Stimulated activated CD4-positive, alpha-beta T cell treated with anti-CD3 and anti-CD28 coated beads, Interleukin-15, amount 100 ng/mL, for 48 hours (primary cell): ENCODE measurements around the gene SOX6.

Experiments used
- DNase-seq, 2 donors: peaks; one replicate each; pipeline ENCODE4 v3.0.0-alpha.2; 2020; ENCODE audit warnings: low read depth in 2 of 2

The SOX6 gene

GRCh38 chr11:16317712-16318111 is 38.6 kb downstream of the SOX6 start:
- DNase-seq, result no peak

DNA sequence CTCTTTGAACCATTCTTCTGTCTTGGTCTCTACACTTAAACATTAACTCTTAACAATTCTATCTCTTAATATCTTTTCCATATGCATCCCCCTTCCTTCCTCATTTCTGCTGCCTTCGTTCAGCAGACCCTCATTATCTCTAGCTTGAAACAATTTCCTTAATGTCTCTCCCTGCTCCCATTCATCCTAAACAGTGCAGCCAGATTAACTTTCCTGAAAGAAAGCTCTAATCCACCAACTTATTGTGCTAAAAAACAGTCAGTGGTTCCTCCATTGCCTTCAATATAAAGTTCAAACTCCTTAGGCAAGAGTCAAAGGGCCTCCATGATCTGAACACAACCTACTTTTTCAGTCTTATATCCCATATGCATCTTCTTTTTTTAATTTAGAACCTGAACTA is 42.5 kb downstream of the SOX6 start:
- no peak for DNase-seq

GRCh38 chr11:16312233-16312765 is 44.0 kb downstream of the SOX6 start:
- no peak for DNase-seq

GRCh38 chr11:16311831-16312230 is 44.5 kb downstream of the SOX6 start:
- DNase-seq, result no peak

DNA sequence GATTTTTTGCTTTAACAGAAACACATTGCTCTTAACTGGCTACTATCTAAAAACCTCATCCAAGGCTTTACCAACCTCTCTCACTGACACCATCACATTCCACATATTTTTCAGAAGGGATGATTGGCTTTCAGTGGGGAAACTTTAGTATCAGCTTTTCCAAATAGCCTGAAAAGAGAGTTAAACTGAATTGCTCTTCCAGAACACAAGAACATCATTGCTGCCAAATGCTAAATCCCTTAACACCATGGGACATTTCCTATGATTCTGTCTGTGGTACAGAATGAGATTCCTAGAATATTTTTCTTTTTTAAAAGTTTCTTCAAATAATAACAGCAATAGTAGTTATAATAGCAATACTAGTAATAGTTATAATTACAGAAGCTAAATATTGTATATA is 45.4 kb downstream of the SOX6 start:
- no peak for DNase-seq

GRCh38 chr11:16309226-16309625 is 47.1 kb downstream of the SOX6 start:
- no peak for DNase-seq

GRCh38 chr11:16301462-16301861 is 54.9 kb downstream of the SOX6 start:
- DNase-seq, result no peak

DNA sequence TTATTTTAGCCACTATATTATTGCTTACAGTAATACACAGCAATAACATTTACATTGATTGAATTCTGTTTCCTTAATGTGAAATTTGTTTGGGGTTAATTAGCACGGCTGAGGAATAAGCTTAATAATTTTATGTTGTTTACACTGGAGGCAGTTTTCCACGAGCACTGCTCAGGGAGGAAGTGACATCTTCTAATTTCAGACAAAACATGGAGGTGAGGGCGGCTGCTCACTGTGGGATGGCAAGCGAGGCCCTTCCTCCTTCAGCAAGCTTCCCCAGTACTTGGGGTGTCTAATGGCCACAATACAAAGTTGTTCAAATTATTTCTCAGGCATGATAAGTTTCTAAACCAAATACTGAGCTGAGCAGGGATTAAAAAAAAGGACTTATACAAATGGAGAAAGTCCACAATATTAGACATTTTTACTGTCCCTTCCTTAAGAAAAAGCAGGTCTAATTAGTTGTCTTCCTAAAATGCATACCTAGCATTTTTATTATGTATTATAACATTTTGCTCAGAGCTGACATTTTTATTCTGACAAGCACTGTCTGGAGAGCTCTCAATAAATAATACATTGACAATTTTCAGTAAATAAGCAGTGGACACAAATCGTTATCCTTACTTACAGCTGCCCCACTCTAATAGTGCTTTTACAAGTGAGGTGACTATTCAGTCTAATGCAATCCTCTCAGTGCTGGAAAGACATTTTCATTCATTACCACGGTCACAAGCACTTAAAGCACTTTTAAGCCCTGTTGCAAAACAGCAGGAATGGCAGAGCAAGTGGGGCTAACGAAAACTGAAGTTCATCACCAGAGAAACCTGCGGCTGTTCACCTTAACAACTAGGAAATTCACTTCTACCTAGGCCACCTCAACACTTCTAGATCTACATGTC is 56.2 kb downstream of the SOX6 start:
- no peak for DNase-seq

- DNase-seq, result no peak
Measured at GRCh38 chr11:16299390-16299789, 57.0 kb downstream of the SOX6 start.

DNA sequence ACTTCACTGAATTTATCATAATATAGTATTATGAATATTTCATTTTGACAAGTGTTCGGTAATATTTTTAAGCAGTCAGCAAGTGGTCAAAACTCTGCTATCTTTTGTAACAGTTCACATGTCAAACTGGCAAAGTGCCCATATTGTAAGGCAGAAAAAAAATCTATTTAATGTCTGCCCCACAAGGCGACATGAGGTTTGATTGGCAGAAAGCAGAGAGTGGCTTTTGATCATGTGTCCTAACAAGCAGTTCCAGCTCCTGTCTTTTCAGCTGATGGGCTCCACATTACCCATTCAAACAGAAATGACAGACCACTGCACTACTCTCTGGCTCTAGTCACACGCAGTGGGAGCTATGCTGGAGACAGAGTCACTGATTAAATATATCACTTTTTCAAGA is 59.0 kb downstream of the SOX6 start:
- no peak for DNase-seq

DNA sequence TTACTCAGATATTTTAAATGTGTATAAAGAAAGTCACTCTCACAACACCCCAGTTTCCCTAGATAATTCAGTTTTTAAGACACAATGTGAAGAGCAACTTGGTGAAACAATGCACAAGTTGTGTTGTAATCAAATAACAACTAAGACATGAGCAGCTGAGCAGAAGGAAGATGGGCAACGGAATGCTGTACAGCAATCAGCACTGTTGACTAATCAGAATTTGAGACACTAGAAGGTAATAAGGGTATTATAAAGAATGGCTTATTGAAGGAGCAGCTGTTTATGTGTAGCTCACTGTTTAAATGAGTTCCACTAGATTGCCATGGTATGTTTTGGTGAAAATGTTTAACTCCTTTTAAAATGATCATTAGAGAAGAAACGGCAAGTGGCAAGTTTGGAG is 60.1 kb downstream of the SOX6 start:
- DNase-seq, result no peak

GRCh38 chr11:16295592-16295991 is 60.8 kb downstream of the SOX6 start:
- DNase-seq, result no peak

DNA sequence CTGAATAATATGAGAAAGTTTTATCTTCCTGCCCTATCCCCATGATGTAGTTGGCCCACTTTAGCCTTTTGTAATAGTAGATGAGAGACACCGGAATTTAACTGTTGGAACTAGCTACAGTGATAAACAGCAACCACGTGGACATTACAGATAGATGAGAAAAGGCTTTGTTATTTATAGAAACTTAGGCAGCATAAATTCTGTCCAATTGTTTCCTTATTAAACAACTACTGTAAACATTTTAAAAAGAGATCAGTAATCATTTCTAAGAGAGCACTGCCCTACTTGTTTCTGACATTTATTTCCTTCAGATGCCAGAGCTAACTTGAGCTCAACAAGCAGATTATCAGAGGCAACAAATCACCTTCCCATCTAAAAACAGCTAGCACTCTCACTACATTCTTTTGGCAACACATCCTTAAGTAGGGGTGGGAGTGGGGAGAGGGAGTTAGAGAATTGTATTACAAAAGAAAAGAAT is 63.1 kb downstream of the SOX6 start:
- DNase-seq, result no peak

GRCh38 chr11:16292167-16292859 is 64.0 kb downstream of the SOX6 start:
- DNase-seq, result no peak

DNA sequence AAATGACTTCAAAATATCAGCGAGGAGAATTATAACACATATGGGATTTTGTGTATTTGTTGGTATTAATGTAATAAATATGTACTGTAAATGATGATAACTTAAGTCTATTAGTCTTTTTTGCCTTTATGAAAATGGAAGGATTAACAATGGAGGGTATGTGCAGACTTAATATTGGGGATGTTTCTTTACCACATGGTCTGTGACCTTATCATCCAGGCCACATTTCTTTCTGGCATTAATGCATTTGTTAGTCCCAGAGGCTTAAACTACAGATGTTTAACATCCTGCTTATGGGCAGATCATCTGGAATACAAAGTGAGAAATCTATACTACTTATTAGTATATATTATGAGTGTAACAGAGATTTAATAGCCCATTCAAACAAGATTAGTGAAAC is 64.6 kb downstream of the SOX6 start:
- DNase-seq, result no peak

GRCh38 chr11:16289541-16289940 is 66.8 kb downstream of the SOX6 start:
- DNase-seq, result no peak

DNA sequence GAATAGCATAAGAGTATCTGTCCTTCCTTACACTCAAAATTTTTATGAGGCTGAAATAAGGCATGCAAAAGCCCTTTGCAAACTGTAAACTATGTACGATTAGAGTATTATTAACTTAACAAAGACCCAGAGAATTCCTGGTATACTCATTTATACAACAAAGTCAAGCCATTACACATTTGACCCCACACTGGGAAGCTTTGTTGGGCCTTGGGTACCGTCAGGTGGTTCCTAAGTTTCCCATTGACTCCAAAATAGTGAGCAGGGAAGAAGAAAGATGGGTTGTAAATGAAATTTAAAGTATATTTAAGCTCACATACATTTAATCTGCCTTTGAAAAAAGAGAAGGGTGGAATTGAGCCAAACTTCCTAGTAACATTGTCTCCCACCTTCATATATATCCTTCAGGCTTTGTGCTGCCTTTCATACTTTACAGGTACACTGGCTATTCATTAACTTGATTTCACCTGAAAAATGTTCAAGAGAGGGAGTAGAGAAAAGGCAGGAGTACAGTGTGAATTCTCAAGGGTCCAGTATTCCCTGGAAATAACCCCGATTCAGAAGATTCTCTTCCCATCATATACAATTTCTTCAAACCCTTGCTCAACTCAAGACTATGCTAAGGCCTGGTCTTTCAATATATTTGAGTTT is 68.6 kb downstream of the SOX6 start:
- DNase-seq, result no peak

DNA sequence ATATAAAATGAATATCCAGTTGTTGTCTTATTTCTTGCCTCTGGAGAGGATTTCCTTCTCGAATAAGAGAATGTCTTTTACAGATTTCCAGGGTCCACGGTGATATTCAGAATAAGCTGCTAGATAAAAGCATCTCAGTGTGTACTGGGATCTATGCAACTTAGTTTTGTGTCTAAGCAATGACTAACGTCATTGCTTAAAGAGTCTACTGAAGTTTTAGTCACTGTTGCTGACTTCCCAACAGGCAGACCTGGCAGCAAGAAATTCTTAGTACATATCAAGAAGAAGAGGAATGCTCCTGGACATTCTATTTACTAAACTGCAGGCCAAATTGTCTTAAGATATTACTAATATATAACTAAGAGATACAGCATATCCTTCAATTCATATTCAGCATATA is 70.3 kb downstream of the SOX6 start:
- no peak for DNase-seq

- no peak for DNase-seq
Measured at GRCh38 chr11:16280256-16280682, 76.1 kb downstream of the SOX6 start.

- no peak for DNase-seq
Measured at GRCh38 chr11:16279524-16279923, 76.8 kb downstream of the SOX6 start.

- no peak for DNase-seq
Measured at GRCh38 chr11:16278979-16279378, 77.4 kb downstream of the SOX6 start.

DNA sequence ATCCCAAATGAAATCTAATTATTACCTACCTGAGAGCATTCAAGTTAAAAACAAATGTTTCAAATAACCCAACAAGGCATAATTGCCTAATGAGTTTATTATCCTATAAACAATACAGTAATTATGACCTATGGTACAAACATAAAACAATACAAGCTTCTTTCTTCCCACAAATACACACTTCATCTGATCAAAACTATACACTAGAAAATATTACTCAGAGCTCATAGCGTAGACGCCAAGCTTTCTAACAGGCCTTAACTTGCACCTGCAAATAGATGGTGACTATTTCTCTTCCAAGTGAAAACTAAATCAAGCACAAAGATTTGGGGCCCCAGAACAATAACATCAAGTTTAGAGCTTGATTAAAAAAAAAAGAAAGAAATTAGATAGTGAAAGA is 78.1 kb downstream of the SOX6 start:
- DNase-seq, result no peak
